Glomerular visceral epithelial cell (primary cell): Measurements from ENCODE around the gene ACACA.

Experiments
- DNase-seq: peaks from one replicate; pipeline ENCODE4 v3.0.0-alpha.2; 2016; ENCODE audit errors: extremely low spot score

The ACACA gene

GRCh38 chr17:37134050-37134449 lies 272.6 kb downstream of the ACACA start:
- DNase-seq, result no peak

GRCh38 chr17:37133136-37133535 lies 273.5 kb downstream of the ACACA start:
- no peak for DNase-seq

GRCh38 chr17:37131669-37132611 lies 274.7 kb downstream of the ACACA start:
- DNase-seq, result no peak

- DNase-seq, result peak; percentile 36
Observed at GRCh38 chr17:37130984-37131446, 275.6 kb downstream of the ACACA start.

GRCh38 chr17:37124821-37125173 lies 281.8 kb downstream of the ACACA start:
- DNase-seq, result no peak

- no peak for DNase-seq
Observed at GRCh38 chr17:37123941-37124820, 282.5 kb downstream of the ACACA start.

- DNase-seq, result no peak
Observed at GRCh38 chr17:37123386-37123785, 283.2 kb downstream of the ACACA start.

GRCh38 chr17:37121616-37122015 lies 285.0 kb downstream of the ACACA start:
- no peak for DNase-seq

GRCh38 chr17:37118366-37119137 lies 288.1 kb downstream of the ACACA start:
- no peak for DNase-seq

GRCh38 chr17:37117373-37118142 lies 289.1 kb downstream of the ACACA start:
- DNase-seq, result no peak

- DNase-seq, result no peak
Observed at GRCh38 chr17:37116671-37117185, 289.9 kb downstream of the ACACA start.

GRCh38 chr17:37111329-37111728 lies 295.3 kb downstream of the ACACA start:
- no peak for DNase-seq

GRCh38 chr17:37110746-37111145 lies 295.9 kb downstream of the ACACA start:
- DNase-seq, result no peak

GRCh38 chr17:37109731-37110710 lies 296.6 kb downstream of the ACACA start:
- DNase-seq, result no peak

- no peak for DNase-seq
Observed at GRCh38 chr17:37109106-37109505, 297.5 kb downstream of the ACACA start.

GRCh38 chr17:37107406-37108083 lies 299.1 kb downstream of the ACACA start:
- DNase-seq, result no peak

- DNase-seq, result no peak
Observed at GRCh38 chr17:37106049-37106448, 300.6 kb downstream of the ACACA start.

GRCh38 chr17:37103231-37103630 lies 303.4 kb downstream of the ACACA start:
- DNase-seq, result no peak

- DNase-seq, result no peak
Observed at GRCh38 chr17:37101306-37101705, 305.3 kb downstream of the ACACA start.
